GM12872 (cell line): ENCODE measurements around the gene CES2.

ENCODE experiments used
- CTCF ChIP-seq: IDR thresholded peaks from 3 replicates; pipeline ENCODE4 v1.5.1; 2011; ENCODE audit warnings: low read depth, mild to moderate bottlenecking, low read length, moderate library complexity; ENCODE audit not compliant: insufficient read depth

The CES2 gene

GRCh38 chr16:66944054-66944441, 8.7 kb downstream of the CES2 start:
- TF ChIP-seq CTCF, result no peak

GRCh38 chr16:66945939-66946338, 10.6 kb downstream of the CES2 start:
- no peak for TF ChIP-seq CTCF

- no peak for TF ChIP-seq CTCF
These were observed 11.2 kb downstream of the CES2 start for GRCh38 chr16:66946541-66946940.

- TF ChIP-seq CTCF, result no peak
These were observed 11.6 kb downstream of the CES2 start for GRCh38 chr16:66946974-66947301.

GRCh38 chr16:66947302-66948065, 12.2 kb downstream of the CES2 start:
- TF ChIP-seq CTCF, result peak; percentile 83

- TF ChIP-seq CTCF, result no peak
These were observed 13.0 kb downstream of the CES2 start for GRCh38 chr16:66948134-66948836.

GRCh38 chr16:66948837-66949225, 13.5 kb downstream of the CES2 start:
- TF ChIP-seq CTCF, result no peak
